Sciatic nerve (tissue), 2 donors: Measurements from ENCODE around the gene TTC24. TPM values are rescaled to one million over a fixed set of nuclear protein-coding genes. Genes with fewer than 3 reads are reported as not detected.

Experiments used
- ATAC-seq: fragments of 200-7000 bp; cut with Tn5 transposase; one replicate; pipeline ENCODE4 v1.9.1; 2020; ENCODE audit warnings: mild to moderate bottlenecking, moderate library complexity
- DNase-seq: peaks from one replicate; pipeline ENCODE4 v3.0.0-alpha.2; 2020; ENCODE audit warnings: low spot score
- intact Hi-C: fragments of 100-400 bp; cut with DNase I; formaldehyde crosslinking; loops from one replicate; pipeline ENCODE4 v1.14.2; 2022
- total RNA-seq: library from RNA; stranded (reverse); fragmentation: NEBNext Ultra II Directional; extraction: Animal tissue kit (Norgen Biotek cat#: 25700); gene quantifications from one replicate; pipeline ENCODE4 v1.2.1, GENCODE V29; 2021
- donor health status: DM: no; HTN: no; CAD: no.
- donor health status: DM: no; HTN: no; CAD: no.

Gene TTC24
- total RNA-seq, result not detected

DNA sequence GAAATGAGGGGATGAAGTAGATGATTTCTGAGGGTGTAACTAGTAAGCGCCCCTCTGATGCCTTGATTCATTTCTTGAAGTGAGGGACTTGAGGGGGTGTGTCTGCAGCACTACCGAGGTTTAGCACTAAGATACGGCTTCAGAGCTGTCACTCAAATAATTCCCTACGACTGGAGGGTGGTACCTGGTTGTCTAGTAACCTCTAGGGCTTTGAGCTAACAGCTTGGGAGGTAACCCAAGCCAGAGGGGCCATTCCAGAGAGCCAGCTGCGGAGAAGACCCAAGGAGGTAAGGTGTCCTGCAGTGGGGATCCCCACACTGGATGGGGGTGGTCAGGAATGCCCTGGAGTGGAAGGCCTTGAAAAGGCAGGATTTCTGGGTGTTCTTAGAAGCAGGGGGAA is at the start of gene TTC24:
TSS of gene TTC24 (plus strand) at position 252 of the 400 bp plus-strand sequence. CDS start 1,642 bp downstream, outside the sequence.
- intact Hi-C loops, result no loop called here
- ATAC-seq (no peak), DNase-seq (peak; percentile 38)

- intact Hi-C loops, result no loop called here
- no peak for ATAC-seq
Observed at GRCh38 chr1:156530006-156530405, 49.5 kb upstream of the TTC24 start.

GRCh38 chr1:156532374-156532773 is 47.1 kb upstream of the TTC24 start:
- ATAC-seq, result no peak
- no peak for DNase-seq
- intact Hi-C loops, result no loop called here

More at GRCh38 chr1:156530006-156530405, 49.5 kb upstream of the TTC24 start:
- DNase-seq, result no peak

GRCh38 chr1:156533568-156534220 is 45.8 kb upstream of the TTC24 start:
- intact Hi-C loops, result no loop called here
- DNase-seq (peak; percentile 35), ATAC-seq (no peak)

DNA sequence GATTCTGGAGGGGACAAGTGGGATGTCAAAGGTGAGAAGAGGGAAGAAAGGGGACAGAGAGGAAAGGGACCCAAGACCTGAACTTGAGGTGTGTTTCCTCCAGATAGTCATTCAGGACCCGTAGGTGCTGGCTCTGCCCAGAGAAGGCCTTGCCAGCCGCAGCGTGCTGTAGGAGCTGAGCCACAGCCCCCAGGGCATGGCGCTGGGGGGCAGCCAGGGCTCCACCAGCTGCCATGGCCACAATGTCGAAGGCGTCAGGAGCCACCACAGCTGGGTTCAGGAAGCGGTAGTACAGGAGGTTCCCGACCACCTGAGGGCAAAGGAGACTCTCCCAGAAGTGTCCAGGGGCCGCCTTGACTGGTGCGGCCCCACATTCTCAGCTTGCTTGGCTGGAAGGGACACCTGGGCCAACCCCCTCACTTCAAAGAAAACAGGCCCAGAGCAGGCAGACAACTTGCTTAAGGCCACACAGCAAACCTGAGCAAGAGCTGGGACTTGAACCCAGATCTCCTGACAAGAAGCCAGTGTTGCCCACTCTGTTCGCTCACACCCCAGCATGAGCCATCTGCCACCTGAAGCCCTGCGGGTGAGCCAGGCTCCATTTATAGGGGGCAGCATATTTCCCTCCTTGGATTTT is 45.0 kb upstream of the TTC24 start:
- ATAC-seq, result no peak
- intact Hi-C loops, result no loop called here
- peak; percentile 13 for DNase-seq

DNA sequence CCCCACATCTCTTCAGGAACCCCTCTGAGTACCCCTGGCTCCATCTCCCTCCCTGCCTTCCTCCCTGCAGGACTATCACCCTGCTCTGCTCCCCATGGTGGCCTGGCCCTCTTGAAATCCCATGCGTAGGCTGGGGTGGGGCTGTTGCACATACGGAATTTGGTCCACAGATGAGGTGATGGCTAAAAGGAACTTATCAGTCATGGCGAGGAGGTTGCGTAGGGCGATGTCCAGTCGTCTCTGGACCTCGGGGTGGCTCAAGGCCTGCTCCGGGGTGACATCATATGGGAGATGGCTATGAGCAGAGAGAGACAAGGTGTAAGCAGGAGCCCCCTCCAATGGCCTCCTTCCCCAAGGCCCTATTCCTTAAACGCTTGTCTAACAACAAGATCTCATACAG is 42.5 kb upstream of the TTC24 start:
- intact Hi-C loops, result no loop called here
- no peak for DNase-seq
- ATAC-seq, result no peak

GRCh38 chr1:156538711-156539440 is 40.6 kb upstream of the TTC24 start:
- no peak for ATAC-seq
- DNase-seq, result no peak
- intact Hi-C loops, result no loop called here

- DNase-seq (no peak), ATAC-seq (peak; percentile 54)
- intact Hi-C loops, result no loop called here
Observed at GRCh38 chr1:156539818-156540355, 39.6 kb upstream of the TTC24 start.

DNA sequence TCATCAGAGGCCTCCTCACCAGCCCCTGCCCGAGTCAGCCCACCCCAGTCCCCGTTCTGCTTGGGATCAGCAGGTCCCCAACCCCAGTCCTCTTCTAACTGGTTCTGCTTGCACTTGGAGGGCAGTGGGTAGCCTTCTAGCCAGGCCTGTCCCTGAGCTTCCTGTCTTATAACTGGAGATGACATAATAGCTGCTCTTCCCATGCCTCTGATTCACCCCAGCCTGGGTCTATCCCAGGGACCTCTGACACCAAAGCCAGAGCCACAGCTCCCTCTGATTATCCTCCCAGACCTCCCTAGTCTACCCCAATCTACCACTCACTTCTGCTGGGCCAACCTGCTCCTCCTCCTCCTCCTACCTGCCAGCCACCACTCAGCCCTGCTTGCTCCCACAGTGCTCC is 38.6 kb upstream of the TTC24 start:
- DNase-seq, result no peak
- intact Hi-C loops, result no loop called here
- peak; percentile 35 for ATAC-seq

DNA sequence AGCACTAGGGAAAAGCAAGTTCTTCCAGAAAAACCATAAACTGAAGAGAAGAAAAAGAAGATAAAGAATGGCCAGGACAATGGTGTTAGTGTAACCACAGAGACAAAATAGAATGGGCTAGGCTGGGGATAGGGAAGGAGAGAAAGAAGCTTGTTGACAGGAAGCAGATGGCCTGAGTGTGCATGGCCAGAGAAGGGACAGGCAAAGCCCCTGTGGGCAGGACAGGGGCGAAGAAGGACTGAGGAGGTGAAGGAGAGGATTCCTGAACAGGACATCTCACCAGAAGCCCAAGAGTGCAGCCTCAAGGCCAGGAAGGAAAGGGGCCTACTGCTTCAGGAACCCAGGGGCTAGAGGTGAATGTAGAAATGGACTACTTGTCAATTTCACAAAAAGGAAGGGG is 36.5 kb upstream of the TTC24 start:
- no peak for DNase-seq
- intact Hi-C loops, result no loop called here
- ATAC-seq, result no peak

DNA sequence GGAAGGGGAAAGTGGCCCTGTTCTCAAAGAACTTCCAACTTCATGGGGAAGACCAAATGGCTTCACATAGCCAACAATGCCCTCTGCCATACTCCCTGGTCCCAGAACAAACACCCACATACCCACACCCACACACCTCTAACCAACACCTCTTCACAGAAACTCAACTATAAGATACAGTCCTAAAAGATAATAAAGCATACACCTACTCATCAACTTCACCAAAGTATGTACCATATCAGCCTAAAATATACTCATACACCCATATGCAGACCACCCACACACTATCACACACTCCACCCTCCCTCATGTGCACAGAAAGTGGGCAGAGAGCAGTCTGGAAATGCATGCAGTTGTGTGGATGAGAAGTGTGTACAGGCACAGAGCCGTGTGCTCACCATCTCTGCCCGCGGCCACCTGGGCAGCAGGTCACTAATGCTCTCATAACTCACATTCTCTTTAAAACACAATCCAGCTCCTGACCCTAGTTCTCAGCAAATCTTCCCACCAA is 34.9 kb upstream of the TTC24 start:
- ATAC-seq, result no peak
- intact Hi-C loops, result no loop called here
- peak; percentile 4 for DNase-seq

- ATAC-seq (no peak), DNase-seq (no peak)
- intact Hi-C loops, result no loop called here
Observed at GRCh38 chr1:156546267-156546666, 33.3 kb upstream of the TTC24 start.

DNA sequence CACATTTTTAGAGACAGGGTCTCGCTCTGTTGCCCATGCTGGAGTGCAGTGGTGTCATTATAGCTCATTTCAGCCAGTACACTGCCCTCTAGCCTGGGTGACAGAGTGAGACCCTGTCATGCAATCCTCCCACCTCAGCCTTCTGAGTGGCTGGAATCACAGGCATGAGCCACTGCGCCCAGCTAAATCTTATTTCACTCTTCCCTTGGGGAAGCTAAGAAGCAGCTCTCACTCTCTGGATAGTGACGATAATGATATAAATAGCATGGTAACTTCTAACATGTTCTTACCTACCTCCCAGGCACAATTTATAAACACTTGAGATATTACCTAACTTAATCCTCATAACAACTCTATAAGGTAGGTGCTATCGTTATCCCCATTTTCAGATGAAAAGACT is 32.1 kb upstream of the TTC24 start:
- no peak for ATAC-seq
- intact Hi-C loops, result no loop called here

GRCh38 chr1:156547982-156548381 is 31.5 kb upstream of the TTC24 start:
- intact Hi-C loops, result no loop called here
- no peak for DNase-seq
- no peak for ATAC-seq

More for the DNA sequence above, 32.1 kb upstream of the TTC24 start:
- no peak for DNase-seq

DNA sequence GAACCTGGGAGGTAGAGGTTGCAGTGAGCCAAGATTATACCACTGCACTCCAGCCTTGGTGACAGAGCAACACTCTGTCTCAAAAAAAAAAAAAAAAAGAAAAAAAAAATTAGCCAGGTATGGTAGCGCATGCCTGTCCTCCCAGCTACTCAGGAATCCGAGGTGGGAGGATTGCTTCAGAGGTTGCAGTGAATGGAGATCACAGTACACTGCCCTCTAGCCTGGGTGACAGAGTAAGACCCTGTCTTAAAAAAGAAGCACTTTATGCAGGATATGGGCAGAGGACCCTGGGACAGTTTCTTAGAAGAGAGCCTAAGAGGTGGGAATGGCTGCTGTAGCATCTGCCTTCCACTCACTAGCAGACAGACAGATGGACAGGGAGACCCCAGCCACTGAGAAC is 30.1 kb upstream of the TTC24 start:
- no peak for DNase-seq
- intact Hi-C loops, result no loop called here
- ATAC-seq, result no peak

DNA sequence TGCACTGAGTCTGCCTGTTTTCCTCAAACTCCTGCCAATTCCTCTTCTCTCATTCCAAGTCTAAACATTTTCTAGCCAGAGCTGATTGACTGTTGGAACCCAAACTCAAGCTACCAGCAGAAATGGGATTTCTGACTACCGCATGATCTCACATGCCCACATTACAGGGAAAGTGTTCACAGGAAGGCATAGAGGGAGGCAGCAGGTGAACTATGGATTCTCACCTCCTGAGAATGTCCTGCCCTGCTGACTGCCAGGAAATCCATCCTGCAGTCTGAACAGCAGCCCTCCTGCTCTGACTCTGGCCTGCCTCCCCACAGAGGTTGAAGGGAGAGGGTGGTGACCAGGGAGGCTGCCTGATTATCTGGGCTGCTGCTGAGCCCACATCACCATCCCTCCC is 29.7 kb upstream of the TTC24 start:
- intact Hi-C loops, result no loop called here
- DNase-seq (no peak), ATAC-seq (no peak)

- intact Hi-C loops, result no loop called here
- ATAC-seq (no peak), DNase-seq (no peak)
Observed at GRCh38 chr1:156550346-156550745, 29.2 kb upstream of the TTC24 start.

DNA sequence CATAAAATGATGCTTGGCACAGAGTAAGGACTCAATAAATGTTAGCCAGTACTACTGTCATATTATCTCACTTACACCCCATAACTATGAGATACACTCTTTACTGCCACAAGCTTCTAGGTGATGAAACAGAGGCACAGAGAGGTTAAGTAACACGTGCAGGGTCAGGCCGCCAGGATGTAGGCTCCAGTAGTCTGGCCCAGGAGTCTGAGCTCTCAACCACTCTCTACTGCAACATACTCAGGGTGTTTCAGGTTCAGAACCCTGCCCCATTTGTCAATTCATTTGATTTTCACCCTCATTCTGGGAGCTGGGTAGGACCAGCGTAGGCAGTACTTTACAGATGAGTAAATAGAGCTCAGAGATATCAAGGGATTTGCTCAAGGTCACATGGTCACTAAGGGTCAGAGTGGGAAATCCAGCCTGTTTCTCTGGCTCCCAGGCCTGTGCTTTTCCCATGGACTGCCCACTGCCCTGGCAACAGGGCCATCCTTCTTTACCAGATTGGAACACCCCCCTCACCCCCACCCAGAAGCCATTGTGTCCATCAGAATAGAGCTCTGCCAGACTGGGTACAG is 28.4 kb upstream of the TTC24 start:
- intact Hi-C loops, result no loop called here
- DNase-seq (no peak), ATAC-seq (no peak)

DNA sequence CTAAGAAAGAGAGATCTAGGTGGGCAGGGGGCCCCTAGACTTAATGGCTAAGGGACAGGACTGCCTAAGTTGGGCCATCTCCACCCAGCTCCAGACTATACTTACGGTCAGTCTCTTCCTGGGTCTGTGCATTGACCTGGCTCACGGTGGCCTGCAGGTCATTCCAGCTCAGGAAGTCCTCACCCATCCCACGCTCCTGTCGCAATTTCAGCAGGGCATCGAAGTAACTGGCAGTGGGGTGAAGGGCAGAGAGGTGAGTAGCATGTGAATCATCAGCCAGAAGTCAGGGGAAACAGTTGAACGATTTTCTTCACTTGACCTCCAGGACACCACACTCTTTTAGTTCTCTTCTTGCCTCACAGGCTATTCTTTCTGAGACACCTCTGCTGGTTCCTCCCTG is 27.7 kb upstream of the TTC24 start:
- DNase-seq, result no peak
- intact Hi-C loops, result no loop called here
- ATAC-seq, result no peak
